ENCODE measurements around the gene CYLD.

The CYLD gene

DNA sequence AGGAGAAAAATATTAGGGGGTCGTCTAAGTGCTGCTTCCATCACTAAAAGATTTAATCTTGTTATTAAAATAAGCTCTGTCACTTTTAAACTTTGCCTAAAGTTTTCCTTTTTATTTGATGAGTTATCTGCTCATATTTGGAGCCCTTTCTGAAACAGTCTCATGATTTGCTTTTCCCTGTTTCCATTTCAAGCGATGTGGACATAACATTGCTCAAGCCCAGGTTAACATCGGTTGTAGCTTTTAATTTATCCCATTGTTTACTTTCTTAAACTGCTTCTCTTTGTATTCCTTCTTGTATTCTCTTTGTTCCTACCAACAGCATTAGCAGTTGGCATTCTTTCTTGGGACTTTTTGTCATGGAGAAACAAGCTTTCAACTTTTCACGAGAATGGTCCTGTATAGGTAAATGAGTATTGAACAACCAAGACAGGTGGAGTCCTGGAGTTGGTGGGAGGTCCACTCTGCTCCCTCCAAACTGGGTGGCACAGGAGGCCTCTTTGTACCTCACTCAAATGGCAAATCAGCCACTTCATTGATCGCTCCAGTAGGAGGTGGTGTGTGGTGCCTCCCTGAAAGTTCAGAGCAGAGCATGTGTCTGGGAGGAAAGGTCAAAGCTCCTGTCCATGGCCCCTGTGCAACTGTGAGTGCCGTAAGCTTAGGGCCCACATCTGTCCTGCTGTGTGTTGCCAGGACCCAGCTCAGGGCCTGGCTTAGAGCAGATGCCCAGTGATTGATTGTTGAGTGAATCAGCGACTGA, 107.0 kb downstream of the CYLD start:
- no peak for DNase-seq

All from fibroblast of skin of scalp (primary cell).